Keratinocyte (primary cell): ENCODE data around the gene DDR2.

Source experiments
- CTCF ChIP-seq, 3 experiments: IDR thresholded peaks in 1 of 3; conservative IDR thresholded peaks in 1 of 3; optimal IDR thresholded peaks in 1 of 3; 2 replicates in 2 of 3; 3 replicates in 1 of 3; pipeline versions ENCODE3 to v1.5.1; 2011; ENCODE audit warnings: low read length in 3 of 3, mild to moderate bottlenecking in 3 of 3, moderate library complexity in 2 of 3, control low read depth in 1 of 3, inconsistent platforms in 1 of 3; ENCODE audit not compliant: insufficient read depth in 2 of 3; ENCODE audit errors: extremely low read depth in 1 of 3
- EZH2 ChIP-seq: IDR thresholded peaks from one replicate; pipeline ENCODE4 v1.6.1; 2012; ENCODE audit warnings: inconsistent platforms, mild to moderate bottlenecking, low read length, moderate library complexity

GRCh38 chr1:162632217-162632666, at the start of gene DDR2:
- TF ChIP-seq CTCF (optimal IDR thresholded peaks at IDR 0.05 in 1 of 3, IDR thresholded peaks at IDR 0.05 in 1 of 3, conservative IDR thresholded peaks at IDR 0.05 in 1 of 3; ENCODE audit: extremely low read depth in 1 of 3, insufficient read depth in 2 of 3, low read length in 3 of 3): no peak
- no peak for TF ChIP-seq EZH2
